GM10248 (cell line): ENCODE measurements around the gene BRMS1L.

Experiments
- CTCF ChIA-PET: fragments of 300-600 bp; sonication (Branson Sonifier 250); formaldehyde crosslinking; extraction: SDS; loops from one replicate; lab custom pipeline; 2021; ENCODE audit warnings: antibody characterized with exemption; lab: Yijun Ruan, JAX
- POLR2A ChIA-PET: fragments of 350-650 bp; sonication (Branson Sonifier 250); formaldehyde crosslinking; extraction: SDS; loops from one replicate; lab custom pipeline; 2020; ENCODE audit warnings: antibody characterized with exemption; lab: Yijun Ruan, JAX
- DNase-seq: peaks from one replicate; pipeline ENCODE4 v3.0.0; 2012; ENCODE audit errors: extremely low spot score
- CTCF ChIP-seq: IDR thresholded peaks from 2 replicates; pipeline ENCODE4 v1.5.1; 2012; ENCODE audit warnings: mild to moderate bottlenecking, low read depth; ENCODE audit errors: extremely low read depth, missing control alignments, control extremely low read depth

Gene BRMS1L

GRCh38 chr14:35797796-35798195 is 28.3 kb upstream of the BRMS1L start:
- no peak for DNase-seq
- no peak for TF ChIP-seq CTCF
- POLR2A ChIA-PET = interaction anchor here (0.5 kb wide), 1 partner anchor 43 kb away, joined by 3 read pairs; no protein-coding TSS in a partner anchor
- CTCF ChIA-PET = interaction anchor here (0.7 to 2.0 kb wide), 4 partner anchors 8 to 19 kb away, joined by 3 to 7 read pairs (median 3); no protein-coding TSS in a partner anchor

- no peak for TF ChIP-seq CTCF
- DNase-seq = no peak
- POLR2A ChIA-PET = interaction anchor here (1.3 kb wide), 1 partner anchor 20 kb away, joined by 3 read pairs; the partner anchor contains the start of gene BRMS1L
- CTCF ChIA-PET = interaction anchor here (0.6 to 3.1 kb wide), 6 partner anchors 8 to 758 kb away, joined by 3 to 21 read pairs (median 4); no protein-coding TSS in a partner anchor
Observed at GRCh38 chr14:35806006-35806907, 19.9 kb upstream of the BRMS1L start.

- CTCF ChIA-PET = interaction anchor here (0.6 to 3.1 kb wide), 8 partner anchors 9 to 760 kb away, joined by 3 to 21 read pairs (median 4); partner anchors contain the start of gene BRMS1L
- POLR2A ChIA-PET = interaction anchor here (1.3 kb wide), 1 partner anchor 19 kb away, joined by 3 read pairs; the partner anchor contains the start of gene BRMS1L
- TF ChIP-seq CTCF = no peak
- DNase-seq = no peak
Observed at GRCh38 chr14:35807131-35807961, 18.8 kb upstream of the BRMS1L start.

GRCh38 chr14:35808076-35808637 is 18.0 kb upstream of the BRMS1L start:
- peak; percentile 21 for DNase-seq
- ChIA-PET POLR2A (no interaction called here), CTCF (interaction anchor here (0.6 to 3.1 kb wide), 5 partner anchors 9 to 93 kb away, joined by 3 to 21 read pairs (median 4); partner anchors contain the start of gene BRMS1L)
- no peak for TF ChIP-seq CTCF

GRCh38 chr14:35808638-35809563 is 17.2 kb upstream of the BRMS1L start, which contains the start of gene RALGAPA1:
Gene RALGAPA1, minus strand, starts transcription at chr14:35809295. Its CDS starts 460 bp downstream, at chr14:35808835.
- ChIA-PET POLR2A (interaction anchor here (1.0 to 1.1 kb wide), 2 partner anchors 10 to 17 kb away, joined by 3 to 4 read pairs; partner anchors contain the start of gene BRMS1L), CTCF (interaction anchor here (0.8 to 2.4 kb wide), 5 partner anchors 9 to 370 kb away, joined by 3 to 10 read pairs (median 8); partner anchors contain the start of gene BRMS1L)
- TF ChIP-seq CTCF = peak; percentile 43
- peak; percentile 89 for DNase-seq
